ENCODE measurements around the gene TMBIM1.

The TMBIM1 gene

DNA sequence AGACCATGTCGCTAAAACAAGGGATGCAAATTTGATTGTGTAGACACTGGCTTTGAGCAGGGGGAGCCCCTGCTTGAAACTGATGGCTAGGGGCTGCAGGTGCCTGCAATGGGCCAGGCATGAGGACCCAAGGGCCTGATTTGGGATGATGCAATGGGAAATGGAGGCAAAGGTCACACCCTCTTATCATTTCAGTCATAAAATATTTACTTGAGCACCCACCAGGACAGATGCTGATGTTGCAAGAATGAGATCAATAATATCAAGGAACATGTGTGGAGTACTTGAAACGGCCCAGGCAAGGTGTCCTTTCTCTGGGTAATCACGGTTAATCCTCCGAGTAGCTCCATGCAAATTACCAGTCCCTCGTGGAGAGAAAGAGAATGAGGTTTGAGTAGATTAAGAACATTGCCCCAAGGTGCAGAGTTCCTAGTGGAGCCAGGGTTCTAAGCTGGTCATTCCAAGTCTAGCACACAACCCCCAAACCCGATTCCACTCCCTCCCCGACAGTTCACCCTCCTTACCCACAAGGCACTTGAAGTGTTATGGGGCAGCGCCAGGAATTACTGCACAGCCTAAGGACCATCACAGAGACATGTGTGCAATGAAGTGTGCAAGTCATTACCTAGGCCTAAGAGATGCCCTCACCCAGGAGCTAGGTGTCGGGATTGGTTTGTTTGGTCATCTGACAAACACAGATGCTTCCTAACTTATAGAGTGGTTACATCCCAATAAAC, 14.0 kb upstream of the TMBIM1 start:
- no peak overlapping the region for H3K18ac ChIP-seq (ENCODE audit: low read depth in 1 of 2, low read length in 2 of 2)
- no peak for DNase-seq
- no peak overlapping the region for H2BK12ac ChIP-seq (ENCODE audit: low read length in 2 of 2)
- no peak overlapping the region for H3K4ac ChIP-seq (ENCODE audit: low read depth in 1 of 2, low read length in 2 of 2)
- H3K23ac ChIP-seq (ENCODE audit: low read length in 2 of 2): no peak overlapping the region
- H4K8ac ChIP-seq (ENCODE audit: low read length): no peak overlapping the region
- 87% methylated on average over 5 of the region's 9 CpGs for WGBS
- peak overlapping the region; percentile 18 for H4K91ac ChIP-seq (ENCODE audit: low read length)
- H2BK120ac ChIP-seq (ENCODE audit: low read depth, low read length): no peak overlapping the region
- H3K4me2 ChIP-seq (ENCODE audit: low read length, poor library complexity, severe bottlenecking): no peak overlapping the region
- no peaks in the 10 kb centered on the region for H3K9me3 ChIP-seq (ENCODE audit: control insufficient read depth, low read length)
- no peaks in the 10 kb centered on the region for H3K36me3 ChIP-seq (ENCODE audit: control insufficient read depth in 1 of 2, insufficient read depth in 2 of 2, low read depth in 1 of 2, low read length in 2 of 2)
- no peak overlapping the region for H2BK5ac ChIP-seq (ENCODE audit: low read depth, low read length, poor library complexity, severe bottlenecking)
- H2BK15ac ChIP-seq (ENCODE audit: low read depth, poor library complexity, severe bottlenecking): no peak overlapping the region
- peaks cover 1% of the 10 kb centered on the region for H3K4me1 ChIP-seq (ENCODE audit: control insufficient read depth, insufficient read depth, low read depth, low read length)
- no peak overlapping the region for H3K27ac ChIP-seq (ENCODE audit: low read length, poor library complexity, severe bottlenecking)
- no peak overlapping the region for H3K14ac ChIP-seq (ENCODE audit: low read length in 2 of 2)
- H3K4me3 ChIP-seq (ENCODE audit: insufficient read depth in 1 of 2, low read depth in 1 of 2, low read length in 2 of 2): no peak overlapping the region
- no peaks in the 10 kb centered on the region for H3K79me1 ChIP-seq (replicated peaks; ENCODE audit: low read length, poor library complexity, severe bottlenecking)
- H3K27me3 ChIP-seq (ENCODE audit: control insufficient read depth in 1 of 2, insufficient read depth in 1 of 2, low read length in 2 of 2): peaks cover 5 to 22% of the 10 kb centered on the region in 2 experiments
- no peak overlapping the region for H2AFZ ChIP-seq (ENCODE audit: low read depth, low read length)
- H3K9ac ChIP-seq (ENCODE audit: low read length): no peak overlapping the region
- no peak overlapping the region for H2AK5ac ChIP-seq (ENCODE audit: low read length, severe bottlenecking)

DNA sequence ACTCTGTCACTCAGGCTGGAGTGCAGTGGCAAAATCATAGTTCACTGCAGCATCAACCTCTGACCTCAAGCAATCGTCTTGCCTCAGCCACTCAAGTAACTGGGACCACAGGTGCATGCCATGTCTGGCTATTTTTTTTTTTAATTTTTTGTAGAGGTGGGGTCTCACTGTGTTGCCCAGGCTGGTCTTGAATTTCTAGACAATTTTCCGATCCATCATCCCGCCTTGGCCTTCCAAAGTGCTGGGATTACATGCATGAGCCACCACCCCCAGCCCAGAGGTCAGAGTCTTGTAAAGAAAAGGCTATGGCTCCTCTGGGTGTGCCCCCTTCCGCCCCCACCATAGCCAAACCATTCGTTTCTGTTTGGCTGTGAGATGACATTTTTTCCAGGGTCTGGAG, 13.1 kb upstream of the TMBIM1 start:
- Histone ChIP-seq H3K36me3 (ENCODE audit: control insufficient read depth in 1 of 2, insufficient read depth in 2 of 2, low read depth in 1 of 2, low read length in 2 of 2) (no peaks in the 10 kb centered on the region), H3K4me3 (ENCODE audit: insufficient read depth in 1 of 2, low read depth in 1 of 2, low read length in 2 of 2) (no peak overlapping the region), H3K18ac (ENCODE audit: low read depth in 1 of 2, low read length in 2 of 2) (no peak overlapping the region), H3K23ac (ENCODE audit: low read length in 2 of 2) (no peak overlapping the region), H2BK15ac (ENCODE audit: low read depth, poor library complexity, severe bottlenecking) (no peak overlapping the region), H3K9me3 (ENCODE audit: control insufficient read depth, low read length) (no peaks in the 10 kb centered on the region), H3K27me3 (ENCODE audit: control insufficient read depth in 1 of 2, insufficient read depth in 1 of 2, low read length in 2 of 2) (peaks cover 5 to 22% of the 10 kb centered on the region in 2 experiments), H3K79me1 (replicated peaks; ENCODE audit: low read length, poor library complexity, severe bottlenecking) (no peaks in the 10 kb centered on the region), H3K9ac (ENCODE audit: low read length) (no peak overlapping the region), H3K4me1 (ENCODE audit: control insufficient read depth, insufficient read depth, low read depth, low read length) (peaks cover 1% of the 10 kb centered on the region), H3K4ac (ENCODE audit: low read depth in 1 of 2, low read length in 2 of 2) (no peak overlapping the region), H2BK120ac (ENCODE audit: low read depth, low read length) (no peak overlapping the region), H3K27ac (ENCODE audit: low read length, poor library complexity, severe bottlenecking) (no peak overlapping the region), H2AK5ac (ENCODE audit: low read length, severe bottlenecking) (no peak overlapping the region), H4K91ac (ENCODE audit: low read length) (no peak overlapping the region), H2AFZ (ENCODE audit: low read depth, low read length) (no peak overlapping the region), H4K8ac (ENCODE audit: low read length) (no peak overlapping the region), H2BK5ac (ENCODE audit: low read depth, low read length, poor library complexity, severe bottlenecking) (no peak overlapping the region), H2BK12ac (ENCODE audit: low read length in 2 of 2) (no peak overlapping the region), H3K14ac (ENCODE audit: low read length in 2 of 2) (no peak overlapping the region), H3K4me2 (ENCODE audit: low read length, poor library complexity, severe bottlenecking) (no peak overlapping the region)
- WGBS: 91% methylated on average over 5 of the region's 5 CpGs
- DNase-seq: no peak

GRCh38 chr2:218301176-218301819, 9.0 kb upstream of the TMBIM1 start:
- H4K91ac ChIP-seq (ENCODE audit: low read length): no peak overlapping the region
- H2AFZ ChIP-seq (ENCODE audit: low read depth, low read length): no peak overlapping the region
- H3K9me3 ChIP-seq (ENCODE audit: control insufficient read depth, low read length): no peaks in the 10 kb centered on the region
- H2BK12ac ChIP-seq (ENCODE audit: low read length in 2 of 2): peak overlapping the region in 1 of 2 experiments; percentile 29
- peaks cover 0 to 9% of the 10 kb centered on the region in 2 experiments for H3K27me3 ChIP-seq (ENCODE audit: control insufficient read depth in 1 of 2, insufficient read depth in 1 of 2, low read length in 2 of 2)
- H3K4me1 ChIP-seq (ENCODE audit: control insufficient read depth, insufficient read depth, low read depth, low read length): peaks cover 4% of the 10 kb centered on the region
- no peak overlapping the region for H3K4ac ChIP-seq (ENCODE audit: low read depth in 1 of 2, low read length in 2 of 2)
- H2AK5ac ChIP-seq (ENCODE audit: low read length, severe bottlenecking): peak overlapping the region; percentile 26
- no peak overlapping the region for H3K27ac ChIP-seq (ENCODE audit: low read length, poor library complexity, severe bottlenecking)
- H3K4me3 ChIP-seq (ENCODE audit: insufficient read depth in 1 of 2, low read depth in 1 of 2, low read length in 2 of 2): no peak overlapping the region
- WGBS: 9% methylated on average over 7 of the region's 9 CpGs
- H3K23ac ChIP-seq (ENCODE audit: low read length in 2 of 2): no peak overlapping the region
- DNase-seq: peak; percentile 83
- no peaks in the 10 kb centered on the region for H3K79me1 ChIP-seq (replicated peaks; ENCODE audit: low read length, poor library complexity, severe bottlenecking)
- H3K9ac ChIP-seq (ENCODE audit: low read length): peak overlapping the region; percentile 36
- no peak overlapping the region for H2BK15ac ChIP-seq (ENCODE audit: low read depth, poor library complexity, severe bottlenecking)
- no peak overlapping the region for H2BK5ac ChIP-seq (ENCODE audit: low read depth, low read length, poor library complexity, severe bottlenecking)
- H2BK120ac ChIP-seq (ENCODE audit: low read depth, low read length): no peak overlapping the region
- peak overlapping the region; percentile 36 for H4K8ac ChIP-seq (ENCODE audit: low read length)
- H3K4me2 ChIP-seq (ENCODE audit: low read length, poor library complexity, severe bottlenecking): peak overlapping the region; percentile 8
- no peak overlapping the region for H3K14ac ChIP-seq (ENCODE audit: low read length in 2 of 2)
- no peak overlapping the region for H3K18ac ChIP-seq (ENCODE audit: low read depth in 1 of 2, low read length in 2 of 2)
- no peaks in the 10 kb centered on the region for H3K36me3 ChIP-seq (ENCODE audit: control insufficient read depth in 1 of 2, insufficient read depth in 2 of 2, low read depth in 1 of 2, low read length in 2 of 2)

DNA sequence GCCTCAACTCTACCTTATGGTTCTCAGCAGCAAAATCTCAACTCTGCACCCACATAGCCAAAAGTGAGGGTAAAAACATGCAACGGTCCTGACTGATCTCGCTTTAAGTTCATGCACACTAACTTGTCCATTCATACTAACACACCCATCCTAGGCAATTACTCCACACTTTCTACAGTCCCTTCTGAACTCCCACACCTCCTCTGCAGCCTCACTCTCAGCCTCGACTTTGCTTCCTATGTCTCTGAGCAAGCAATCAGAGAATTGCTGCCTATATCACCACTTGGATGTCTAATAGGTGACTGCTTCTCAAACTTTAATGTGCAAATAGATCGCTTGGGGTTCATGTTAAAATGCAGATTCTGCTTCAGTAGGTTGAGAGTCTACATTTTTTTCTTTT, 7.8 kb upstream of the TMBIM1 start:
- H2BK12ac ChIP-seq (ENCODE audit: low read length in 2 of 2): no peak overlapping the region
- no peak for DNase-seq
- no peak overlapping the region for H2BK5ac ChIP-seq (ENCODE audit: low read depth, low read length, poor library complexity, severe bottlenecking)
- no peak overlapping the region for H3K4ac ChIP-seq (ENCODE audit: low read depth in 1 of 2, low read length in 2 of 2)
- no peaks in the 10 kb centered on the region for H3K79me1 ChIP-seq (replicated peaks; ENCODE audit: low read length, poor library complexity, severe bottlenecking)
- H4K91ac ChIP-seq (ENCODE audit: low read length): no peak overlapping the region
- H3K4me1 ChIP-seq (ENCODE audit: control insufficient read depth, insufficient read depth, low read depth, low read length): peaks cover 4% of the 10 kb centered on the region
- H2AK5ac ChIP-seq (ENCODE audit: low read length, severe bottlenecking): no peak overlapping the region
- H3K27me3 ChIP-seq (ENCODE audit: control insufficient read depth in 1 of 2, insufficient read depth in 1 of 2, low read length in 2 of 2): peaks cover 0 to 2% of the 10 kb centered on the region in 2 experiments
- H3K23ac ChIP-seq (ENCODE audit: low read length in 2 of 2): no peak overlapping the region
- H4K8ac ChIP-seq (ENCODE audit: low read length): no peak overlapping the region
- H3K4me3 ChIP-seq (ENCODE audit: insufficient read depth in 1 of 2, low read depth in 1 of 2, low read length in 2 of 2): no peak overlapping the region
- H3K9ac ChIP-seq (ENCODE audit: low read length): no peak overlapping the region
- H3K14ac ChIP-seq (ENCODE audit: low read length in 2 of 2): no peak overlapping the region
- no peak overlapping the region for H3K18ac ChIP-seq (ENCODE audit: low read depth in 1 of 2, low read length in 2 of 2)
- H2AFZ ChIP-seq (ENCODE audit: low read depth, low read length): no peak overlapping the region
- H3K4me2 ChIP-seq (ENCODE audit: low read length, poor library complexity, severe bottlenecking): no peak overlapping the region
- H2BK15ac ChIP-seq (ENCODE audit: low read depth, poor library complexity, severe bottlenecking): no peak overlapping the region
- 88% methylated on average over 4 of the region's 4 CpGs for WGBS
- no peaks in the 10 kb centered on the region for H3K9me3 ChIP-seq (ENCODE audit: control insufficient read depth, low read length)
- no peak overlapping the region for H2BK120ac ChIP-seq (ENCODE audit: low read depth, low read length)
- no peak overlapping the region for H3K27ac ChIP-seq (ENCODE audit: low read length, poor library complexity, severe bottlenecking)
- H3K36me3 ChIP-seq (ENCODE audit: control insufficient read depth in 1 of 2, insufficient read depth in 2 of 2, low read depth in 1 of 2, low read length in 2 of 2): no peaks in the 10 kb centered on the region

All from mesenchymal stem cell (in vitro differentiated cells and primary cell).